HepG2 (cell line): Measurements from ENCODE around the gene LAMC3. TPM values are rescaled to one million over a fixed set of nuclear protein-coding genes. Genes with fewer than 3 reads are reported as not detected.
A peak's percentile ranks its signal among the peaks of the same experiment; 100 is the strongest.

ENCODE experiments used
- ATAC-seq: fragments of 200-7000 bp; cut with Tn5 transposase; 3 replicates; pipeline ENCODE4 v1.9.1; 2020; ENCODE audit warnings: mild to moderate bottlenecking, moderate library complexity
- BruUV-seq: library from RNA; stranded (reverse); fragments of 400-500 nt; replicated peaks from 2 replicates; lab custom pipeline; 2021; lab: Mats Ljungman, UMichigan
- CTCF ChIA-PET: fragments of 300-600 bp; formaldehyde crosslinking; extraction: SDS; loops from one replicate; lab custom pipeline; 2021; ENCODE audit warnings: low total read pairs, inconsistent platforms, low intra/inter-chr PET ratio; lab: Yijun Ruan, JAX
- POLR2A ChIA-PET: fragments of 350-600 bp; sonication (Branson Sonifier 250); formaldehyde crosslinking; loops from one replicate; lab custom pipeline; 2020; ENCODE audit warnings: antibody characterized with exemption, inconsistent platforms; lab: Yijun Ruan, JAX
- DNase-seq: peaks from one replicate; pipeline ENCODE4 v3.0.0-alpha.2; 2015; ENCODE audit warnings: low spot score
- FAIRE-seq: peaks from 3 replicates; lab custom pipeline; 2011; peaks lifted over from hg19 to GRCh38; lab: Jason Lieb, UNC
- H2AFZ ChIP-seq: one replicate; pipeline ENCODE4 v1.6.1; 2011; ENCODE audit warnings: low read length, inconsistent platforms
- H3K27ac ChIP-seq: fragments of 300-600 bp; 3 replicates; pipeline ENCODE4 v1.8.0; 2011; ENCODE audit warnings: mixed run types, mild to moderate bottlenecking, mixed read lengths, low read length, inconsistent platforms; ENCODE audit not compliant: insufficient read depth; ENCODE audit errors: extremely low read length
- H3K27me3 ChIP-seq, 2 experiments: fragments of 200-600 bp in 1 of 2; 2 replicates in 1 of 2; 3 replicates in 1 of 2; pipeline versions ENCODE4 v1.6.0 to v1.8.0; 2011; ENCODE audit warnings: low read length in 2 of 2, mild to moderate bottlenecking in 2 of 2, moderate library complexity in 2 of 2, inconsistent platforms in 1 of 2; ENCODE audit not compliant: insufficient read depth in 2 of 2, control insufficient read depth in 1 of 2
- H3K36me3 ChIP-seq, 2 experiments: fragments of 200-600 bp in 1 of 2; replicated peaks in 1 of 2; 2 replicates in 1 of 2; 3 replicates in 1 of 2; pipeline versions ENCODE4 v1.5.1 to v1.8.0; 2011; ENCODE audit warnings: low read length in 2 of 2, inconsistent platforms in 1 of 2; ENCODE audit not compliant: insufficient read depth in 2 of 2, control insufficient read depth in 1 of 2
- H3K4me1 ChIP-seq: 2 replicates; pipeline ENCODE4 v1.5.1; 2012; ENCODE audit warnings: low read length, inconsistent platforms; ENCODE audit not compliant: insufficient read depth
- H3K4me2 ChIP-seq: 2 replicates; pipeline ENCODE4 v1.6.0; 2011; ENCODE audit warnings: low read depth, low read length, inconsistent platforms
- H3K4me3 ChIP-seq, 3 experiments: fragments of 200-600 bp in 1 of 3; sonication (generic), shearing (Covaris generic) in 1 of 3; replicated peaks in 1 of 3; 2 replicates each; pipeline ENCODE4 v1.5.1; 2011 to 2016; ENCODE audit warnings: low read length in 3 of 3, inconsistent platforms in 2 of 3, low read depth in 2 of 3, mild to moderate bottlenecking in 2 of 3, control low read depth in 1 of 3, mixed read lengths in 1 of 3; ENCODE audit not compliant: insufficient read depth in 1 of 3
- H3K79me2 ChIP-seq: one replicate; pipeline ENCODE4 v1.6.1; 2011; ENCODE audit warnings: low read length, inconsistent platforms; ENCODE audit not compliant: insufficient read depth
- H3K9ac ChIP-seq: 2 replicates; pipeline ENCODE4 v1.6.0; 2011; ENCODE audit warnings: mild to moderate bottlenecking, low read depth, low read length, inconsistent platforms; ENCODE audit not compliant: insufficient read depth
- H3K9me3 ChIP-seq: 2 replicates; pipeline ENCODE4 v1.5.1; 2012; ENCODE audit warnings: mild to moderate bottlenecking, low read length
- H4K20me1 ChIP-seq: 2 replicates; pipeline ENCODE4 v1.6.0; 2011; ENCODE audit warnings: inconsistent platforms, mild to moderate bottlenecking, low read length, moderate library complexity; ENCODE audit not compliant: insufficient read depth
- FOXK1 ChIP-seq: sonication (generic); formaldehyde crosslinking; IDR thresholded peaks from 2 replicates; pipeline ENCODE4 v1.4.0; 2020; ENCODE audit warnings: low read depth, missing genetic modification reagents, borderline replicate concordance
- KAT7 ChIP-seq: IDR thresholded peaks from 2 replicates; pipeline ENCODE4 v1.6.1; 2018; ENCODE audit warnings: borderline replicate concordance, missing compliant biosample characterization
- KDM1A ChIP-seq: IDR thresholded peaks from 2 replicates; pipeline ENCODE4 v1.6.1; 2016; ENCODE audit warnings: missing compliant biosample characterization
- KDM2A ChIP-seq: sonication (generic); formaldehyde crosslinking; IDR thresholded peaks from 2 replicates; pipeline ENCODE4 v1.4.0; 2020; ENCODE audit warnings: low read depth, missing genetic modification reagents, borderline replicate concordance
- NAIF1 ChIP-seq: sonication (generic); formaldehyde crosslinking; IDR thresholded peaks from 2 replicates; pipeline ENCODE4 v1.5.0; 2020; ENCODE audit warnings: mild to moderate bottlenecking, missing genetic modification reagents, borderline replicate concordance
- THYN1 ChIP-seq: sonication (generic); formaldehyde crosslinking; IDR thresholded peaks from 2 replicates; pipeline ENCODE4 v1.8.1; 2023; ENCODE audit warnings: low read depth, mild to moderate bottlenecking, moderate library complexity, missing genetic modification reagents, borderline replicate concordance
- ZNF234 ChIP-seq: sonication (generic); formaldehyde crosslinking; conservative IDR thresholded peaks from 2 replicates; pipeline ENCODE4 v1.5.1; 2020; ENCODE audit warnings: mild to moderate bottlenecking, missing genetic modification reagents
- ZNF382 ChIP-seq: sonication (generic); formaldehyde crosslinking; IDR thresholded peaks from 2 replicates; pipeline ENCODE4 v1.5.0; 2020; ENCODE audit warnings: missing genetic modification reagents, mild to moderate bottlenecking, borderline replicate concordance
- ZNF776 ChIP-seq: sonication (generic); formaldehyde crosslinking; IDR thresholded peaks from 2 replicates; pipeline ENCODE4 v1.4.0; 2020; ENCODE audit warnings: mild to moderate bottlenecking, missing genetic modification reagents
- WGBS: methylation state at CpG from one replicate; pipeline ENCODE4 v1.1.6; 2017; ENCODE audit warnings: low lambda C conversion rate; 5-methylcytosine and 5-hydroxymethylcytosine counted together
- in situ Hi-C: cut with HindIII; loops from 2 replicates; pipeline ENCODE4 v1.10.0; 2017; ENCODE audit warnings: low pct_unique_long_range_greater_than_20kb; ENCODE audit not compliant: extremely low pct_ligation_motif_present
- intact Hi-C: fragments of 100-400 bp; cut with micrococcal nuclease; formaldehyde crosslinking; loops from one replicate; pipeline ENCODE4 v1.10.0; 2022; ENCODE audit not compliant: unreplicated experiment
- polyA plus RNA-seq, 8 experiments: library from polyadenylated mRNA; depleted of rRNA in 3 of 8; stranded (reverse) in 7 of 8; unstranded in 1 of 8; fragments of >200 nt; fragmentation: Illumina TruSeq in 4 of 8; extraction: Trizol in 4 of 8; gene quantifications; 2 replicates each; pipeline versions ENCODE4 v1.2.1 to v1.2.3, GENCODE V29; 2011 to 2016; ENCODE audit warnings: low read depth in 4 of 8, missing spikeins in 1 of 8, mixed read lengths in 1 of 8; ENCODE audit not compliant: insufficient read depth in 1 of 8
- total RNA-seq, 5 experiments: library from RNA; depleted of rRNA; stranded (reverse); fragments of >200 nt; fragmentation: Illumina TruSeq; extraction: Trizol; gene quantifications; 2 replicates each; pipeline ENCODE4 v1.2.3, GENCODE V29; 2016; ENCODE audit warnings: low read depth in 1 of 5
- TF ChIP-seq, protein P1 (sequence below): sonication (generic); formaldehyde crosslinking; IDR thresholded peaks from 2 replicates; pipeline ENCODE4 v1.5.0; 2020; ENCODE audit warnings: mild to moderate bottlenecking, missing genetic modification reagents
- TF ChIP-seq, protein P2 (sequence below): sonication (generic); formaldehyde crosslinking; IDR thresholded peaks from 2 replicates; pipeline ENCODE4 v1.8.0; 2022; ENCODE audit warnings: missing genetic modification reagents, low read depth, mild to moderate bottlenecking, borderline replicate concordance
- TF ChIP-seq, protein P3 (sequence below): sonication (generic); formaldehyde crosslinking; IDR thresholded peaks from 2 replicates; pipeline ENCODE4 v1.9.0; 2022; ENCODE audit warnings: missing genetic modification reagents, mild to moderate bottlenecking, borderline replicate concordance
- TF ChIP-seq, protein P4 (sequence below): sonication (generic); formaldehyde crosslinking; IDR thresholded peaks from 2 replicates; pipeline ENCODE4 v1.4.0; 2020; ENCODE audit warnings: missing genetic modification reagents, borderline replicate concordance

LAMC3 gene
- total and polyA plus RNA-seq, 2 of the 13 experiments (the other 11 are each of a cell fraction or from before 2014, with no cell fraction given), result 0.07 to 0.57 TPM

DNA sequence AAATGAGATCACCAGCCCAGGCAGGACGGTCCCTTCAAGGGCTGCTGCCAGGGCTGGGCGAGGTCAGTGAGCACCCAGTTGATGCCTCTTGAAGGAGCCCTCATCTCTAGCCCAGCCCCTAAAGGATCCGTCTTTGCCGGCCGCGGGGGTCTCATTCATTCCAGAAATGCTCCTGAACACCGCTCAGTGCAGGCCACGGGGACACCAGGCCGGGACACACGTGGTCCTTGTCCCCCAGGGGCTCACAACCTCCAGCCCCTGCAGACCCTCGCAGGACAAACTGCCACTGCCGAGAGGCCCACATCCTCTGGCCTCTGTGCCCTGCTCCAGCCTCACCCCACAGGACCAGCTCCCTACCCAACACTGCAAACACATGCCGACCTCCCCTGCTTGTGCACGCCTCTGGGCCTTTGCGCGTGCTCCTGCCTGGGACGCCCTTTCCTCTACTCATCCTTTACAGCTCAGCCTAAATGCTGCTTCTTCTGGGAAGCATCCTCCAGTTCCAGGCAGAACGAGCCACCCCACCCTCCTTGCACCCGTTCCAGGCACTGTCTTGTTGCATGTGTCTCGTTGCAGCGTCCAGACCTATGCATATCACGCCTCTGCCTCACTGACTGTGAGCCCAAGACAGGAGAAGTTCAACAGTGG is 10.3 kb upstream of the LAMC3 start:
- peaks cover 14 to 79% of the 10 kb centered on the region in 2 experiments for H3K27me3 ChIP-seq
- H3K4me1 ChIP-seq, result no peaks in the 10 kb centered on the region
- H3K4me2 ChIP-seq, result no peak overlapping the region
- FAIRE-seq, result no peak
- H4K20me1 ChIP-seq, result no peaks in the 10 kb centered on the region
- ATAC-seq, result peak; percentile 13
- intact Hi-C loops, result loop anchor here (2.0 to 5.0 kb wide), 2 partner anchors 128 to 291 kb away; no protein-coding TSS in a partner anchor
- no peak overlapping the region for H3K9ac ChIP-seq
- no peak overlapping the region for H3K27ac ChIP-seq
- no peaks in the 10 kb centered on the region for H3K36me3 ChIP-seq
- in situ Hi-C loops, result loop anchor here (10.0 kb wide), 2 partner anchors 104 to 284 kb away; partner anchors contain the start of gene QRFP
- WGBS, result 28% methylated on average over 9 of the region's 22 CpGs
- H2AFZ ChIP-seq, result no peak overlapping the region
- no TSS peak for BruUV-seq
- no peaks in the 10 kb centered on the region for H3K79me2 ChIP-seq
- no peak overlapping the region for H3K4me3 ChIP-seq
- CTCF ChIA-PET, result interaction anchor here (0.8 to 1.6 kb wide), 4 partner anchors 129 to 292 kb away, joined by 3 to 8 read pairs (median 7); no protein-coding TSS in a partner anchor
- H3K9me3 ChIP-seq, result no peaks in the 10 kb centered on the region
- POLR2A ChIA-PET, result no interaction called here
- no peak for DNase-seq
- TF ChIP-seq ZNF382 (CRISPR knock-in tag), result no peak
- TF ChIP-seq, protein P1, sequence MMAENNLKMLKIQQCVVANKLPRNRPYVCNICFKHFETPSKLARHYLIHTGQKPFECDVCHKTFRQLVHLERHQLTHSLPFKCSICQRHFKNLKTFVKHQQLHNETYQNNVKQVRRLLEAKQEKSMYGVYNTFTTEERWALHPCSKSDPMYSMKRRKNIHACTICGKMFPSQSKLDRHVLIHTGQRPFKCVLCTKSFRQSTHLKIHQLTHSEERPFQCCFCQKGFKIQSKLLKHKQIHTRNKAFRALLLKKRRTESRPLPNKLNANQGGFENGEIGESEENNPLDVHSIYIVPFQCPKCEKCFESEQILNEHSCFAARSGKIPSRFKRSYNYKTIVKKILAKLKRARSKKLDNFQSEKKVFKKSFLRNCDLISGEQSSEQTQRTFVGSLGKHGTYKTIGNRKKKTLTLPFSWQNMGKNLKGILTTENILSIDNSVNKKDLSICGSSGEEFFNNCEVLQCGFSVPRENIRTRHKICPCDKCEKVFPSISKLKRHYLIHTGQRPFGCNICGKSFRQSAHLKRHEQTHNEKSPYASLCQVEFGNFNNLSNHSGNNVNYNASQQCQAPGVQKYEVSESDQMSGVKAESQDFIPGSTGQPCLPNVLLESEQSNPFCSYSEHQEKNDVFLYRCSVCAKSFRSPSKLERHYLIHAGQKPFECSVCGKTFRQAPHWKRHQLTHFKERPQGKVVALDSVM (CRISPR knock-in tag), result 0 out of 2 replicates have a peak, but pooled peaks have one; percentile 21
- no peak for TF ChIP-seq NAIF1 (CRISPR knock-in tag)
- no peak for TF ChIP-seq THYN1 (CRISPR knock-in tag)
- TF ChIP-seq KAT7 (CRISPR knock-in tag), result no peak
- TF ChIP-seq, protein P2, sequence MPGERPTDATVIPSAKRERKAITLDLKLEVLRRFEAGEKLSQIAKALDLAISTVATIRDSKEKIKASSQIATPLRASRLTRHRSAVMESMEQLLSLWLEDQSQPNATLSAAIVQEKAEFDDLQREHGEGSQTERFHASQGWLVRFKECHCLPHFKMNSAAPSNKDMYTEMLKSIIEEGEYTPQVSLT (CRISPR knock-in tag), result no peak
- no peak for TF ChIP-seq KDM1A (CRISPR knock-in tag)
- no peak for TF ChIP-seq ZNF234
- TF ChIP-seq, protein P3, sequence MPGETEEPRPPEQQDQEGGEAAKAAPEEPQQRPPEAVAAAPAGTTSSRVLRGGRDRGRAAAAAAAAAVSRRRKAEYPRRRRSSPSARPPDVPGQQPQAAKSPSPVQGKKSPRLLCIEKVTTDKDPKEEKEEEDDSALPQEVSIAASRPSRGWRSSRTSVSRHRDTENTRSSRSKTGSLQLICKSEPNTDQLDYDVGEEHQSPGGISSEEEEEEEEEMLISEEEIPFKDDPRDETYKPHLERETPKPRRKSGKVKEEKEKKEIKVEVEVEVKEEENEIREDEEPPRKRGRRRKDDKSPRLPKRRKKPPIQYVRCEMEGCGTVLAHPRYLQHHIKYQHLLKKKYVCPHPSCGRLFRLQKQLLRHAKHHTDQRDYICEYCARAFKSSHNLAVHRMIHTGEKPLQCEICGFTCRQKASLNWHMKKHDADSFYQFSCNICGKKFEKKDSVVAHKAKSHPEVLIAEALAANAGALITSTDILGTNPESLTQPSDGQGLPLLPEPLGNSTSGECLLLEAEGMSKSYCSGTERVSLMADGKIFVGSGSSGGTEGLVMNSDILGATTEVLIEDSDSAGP (CRISPR knock-in tag), result peak; percentile 7; the same call in 1 of the 2 replicates
- TF ChIP-seq, protein P4, sequence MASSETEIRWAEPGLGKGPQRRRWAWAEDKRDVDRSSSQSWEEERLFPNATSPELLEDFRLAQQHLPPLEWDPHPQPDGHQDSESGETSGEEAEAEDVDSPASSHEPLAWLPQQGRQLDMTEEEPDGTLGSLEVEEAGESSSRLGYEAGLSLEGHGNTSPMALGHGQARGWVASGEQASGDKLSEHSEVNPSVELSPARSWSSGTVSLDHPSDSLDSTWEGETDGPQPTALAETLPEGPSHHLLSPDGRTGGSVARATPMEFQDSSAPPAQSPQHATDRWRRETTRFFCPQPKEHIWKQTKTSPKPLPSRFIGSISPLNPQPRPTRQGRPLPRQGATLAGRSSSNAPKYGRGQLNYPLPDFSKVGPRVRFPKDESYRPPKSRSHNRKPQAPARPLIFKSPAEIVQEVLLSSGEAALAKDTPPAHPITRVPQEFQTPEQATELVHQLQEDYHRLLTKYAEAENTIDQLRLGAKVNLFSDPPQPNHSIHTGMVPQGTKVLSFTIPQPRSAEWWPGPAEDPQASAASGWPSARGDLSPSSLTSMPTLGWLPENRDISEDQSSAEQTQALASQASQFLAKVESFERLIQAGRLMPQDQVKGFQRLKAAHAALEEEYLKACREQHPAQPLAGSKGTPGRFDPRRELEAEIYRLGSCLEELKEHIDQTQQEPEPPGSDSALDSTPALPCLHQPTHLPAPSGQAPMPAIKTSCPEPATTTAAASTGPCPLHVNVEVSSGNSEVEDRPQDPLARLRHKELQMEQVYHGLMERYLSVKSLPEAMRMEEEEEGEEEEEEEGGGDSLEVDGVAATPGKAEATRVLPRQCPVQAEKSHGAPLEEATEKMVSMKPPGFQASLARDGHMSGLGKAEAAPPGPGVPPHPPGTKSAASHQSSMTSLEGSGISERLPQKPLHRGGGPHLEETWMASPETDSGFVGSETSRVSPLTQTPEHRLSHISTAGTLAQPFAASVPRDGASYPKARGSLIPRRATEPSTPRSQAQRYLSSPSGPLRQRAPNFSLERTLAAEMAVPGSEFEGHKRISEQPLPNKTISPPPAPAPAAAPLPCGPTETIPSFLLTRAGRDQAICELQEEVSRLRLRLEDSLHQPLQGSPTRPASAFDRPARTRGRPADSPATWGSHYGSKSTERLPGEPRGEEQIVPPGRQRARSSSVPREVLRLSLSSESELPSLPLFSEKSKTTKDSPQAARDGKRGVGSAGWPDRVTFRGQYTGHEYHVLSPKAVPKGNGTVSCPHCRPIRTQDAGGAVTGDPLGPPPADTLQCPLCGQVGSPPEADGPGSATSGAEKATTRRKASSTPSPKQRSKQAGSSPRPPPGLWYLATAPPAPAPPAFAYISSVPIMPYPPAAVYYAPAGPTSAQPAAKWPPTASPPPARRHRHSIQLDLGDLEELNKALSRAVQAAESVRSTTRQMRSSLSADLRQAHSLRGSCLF (CRISPR knock-in tag), result no peak
- 0 out of 2 replicates have a peak, but pooled peaks have one; percentile 16 for TF ChIP-seq ZNF776 (CRISPR knock-in tag)
- TF ChIP-seq KDM2A, result 0 out of 2 replicates have a peak, but pooled peaks have one; percentile 2
- TF ChIP-seq FOXK1 (CRISPR knock-in tag), result no peak
